Mammary microvascular endothelial cell (primary cell): ENCODE data around the gene SPRR2B. TPM values are rescaled to one million over a fixed set of nuclear protein-coding genes. Genes with fewer than 3 reads are reported as not detected.

Source experiments
- total RNA-seq: library from RNA; depleted of rRNA; stranded (reverse); fragments of >200 nt; gene quantifications from 2 replicates; pipeline ENCODE4 v1.2.3, GENCODE V29; 2015

The SPRR2B gene
- total RNA-seq: not detected in 2 replicates

GRCh38 chr1:153071511-153071910, at the start of gene SPRR2B:
Gene SPRR2B, minus strand, starts transcription at chr1:153071611. Its CDS starts 772 bp downstream, at chr1:153070839.

GRCh38 chr1:153113416-153113815, 42.0 kb upstream of the SPRR2B start, which contains the start of gene SPRR2F:
Gene SPRR2F, minus strand, starts transcription at chr1:153113516. Its CDS starts 783 bp downstream, at chr1:153112733.

GRCh38 chr1:153094426-153094825, 23.0 kb upstream of the SPRR2B start, which contains the start of gene SPRR2E:
Gene SPRR2E, minus strand, starts transcription at chr1:153094526. Its CDS starts 775 bp downstream, at chr1:153093751.

GRCh38 chr1:153057375-153057774, 14.0 kb downstream of the SPRR2B start, which contains the start of gene SPRR2A:
Gene SPRR2A, minus strand, starts transcription at chr1:153057512. Its CDS starts 777 bp downstream, at chr1:153056735.

DNA sequence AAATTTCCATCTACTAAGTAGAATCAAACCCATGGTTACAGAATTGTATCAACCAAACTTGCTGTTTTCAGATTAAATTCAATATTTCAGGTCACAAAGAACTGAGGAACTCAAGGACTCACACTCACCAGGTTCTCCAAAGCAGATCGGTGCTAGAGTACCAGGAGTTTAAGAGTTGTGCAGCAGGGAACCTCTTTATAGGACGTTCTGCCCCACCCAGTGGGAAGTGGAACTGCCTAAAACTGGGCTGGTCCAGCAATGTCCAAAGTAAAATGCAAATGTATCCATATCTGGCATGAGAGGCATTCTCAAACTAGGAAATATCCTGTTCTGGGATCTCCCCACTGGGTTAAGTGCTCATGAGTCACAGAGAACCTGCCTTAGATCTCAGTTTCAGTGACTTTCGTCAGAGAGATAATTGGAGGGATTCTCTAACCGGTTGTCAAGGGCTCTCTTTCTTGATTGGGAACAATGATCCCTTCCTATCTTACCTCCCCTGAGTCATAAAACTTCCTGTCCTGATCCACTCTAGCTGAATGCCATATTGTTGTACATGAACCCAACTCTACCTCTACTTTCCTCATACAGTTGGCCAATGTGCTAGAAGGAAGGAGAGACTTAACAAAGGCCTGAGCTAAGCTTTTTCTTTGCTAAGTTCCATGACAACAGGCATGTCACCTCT, 30.3 kb downstream of the SPRR2B start, which contains the start of gene SPRR2D:
SPRR2D (minus strand) TSS at position 171 of the 682 bp plus-strand sequence. CDS start 774 bp downstream, outside the sequence.

GRCh38 chr1:153030895-153031294, 40.5 kb downstream of the SPRR2B start, which contains the start of gene SPRR1B:
Gene SPRR1B, plus strand, starts transcription at chr1:153031203. Its CDS starts 1,143 bp downstream, at chr1:153032346.

Other genes starting within 250 kb of the SPRR2B start
- gene LCE1A, start 244.1 kb downstream of the SPRR2B start, total RNA-seq: not detected in 2 replicates
- gene LCE6A, start 228.8 kb downstream of the SPRR2B start, total RNA-seq: not detected in 2 replicates
- gene LCE7A, start 211.6 kb downstream of the SPRR2B start, total RNA-seq: not detected in 2 replicates
- not detected in 2 replicates for gene SMCP, start 193.3 kb downstream of the SPRR2B start, total RNA-seq
- not detected in 2 replicates for gene IVL, start 163.1 kb downstream of the SPRR2B start, total RNA-seq
- not detected in 2 replicates for gene SPRR5, start 124.4 kb downstream of the SPRR2B start, total RNA-seq
- gene SPRR4, start 101.0 kb downstream of the SPRR2B start, total RNA-seq: not detected in 2 replicates
- gene SPRR1A, start 87.5 kb downstream of the SPRR2B start, total RNA-seq: not detected in 2 replicates
- gene SPRR3, start 69.9 kb downstream of the SPRR2B start, total RNA-seq: not detected in 2 replicates
- gene SPRR1B, start 40.4 kb downstream of the SPRR2B start, total RNA-seq: not detected in 2 replicates
- not detected in 2 replicates for gene SPRR2D, start 30.5 kb downstream of the SPRR2B start, total RNA-seq
- not detected in 2 replicates for gene SPRR2A, start 14.1 kb downstream of the SPRR2B start, total RNA-seq
- not detected in 2 replicates for gene SPRR2E, start 22.9 kb upstream of the SPRR2B start, total RNA-seq
- not detected in 2 replicates for gene SPRR2F, start 41.9 kb upstream of the SPRR2B start, total RNA-seq
- not detected in 2 replicates for gene SPRR2G, start 79.3 kb upstream of the SPRR2B start, total RNA-seq
- not detected in 2 replicates for gene LELP1, start 131.8 kb upstream of the SPRR2B start, total RNA-seq
- gene PRR9, start 146.0 kb upstream of the SPRR2B start, total RNA-seq: not detected in 2 replicates
- gene LORICRIN, start 188.1 kb upstream of the SPRR2B start, total RNA-seq: not detected in 2 replicates
- not detected in 2 replicates for gene PGLYRP3, start 241.3 kb upstream of the SPRR2B start, total RNA-seq